ENCODE measurements around the gene GPR142.

- TF ChIP-seq REST (IDR thresholded peaks at IDR 0.05) (no peak), CTCF (IDR thresholded peaks at IDR 0.05; ENCODE audit: low read depth, low read length, missing input control) (no peak), JUND (IDR thresholded peaks at IDR 0.05) (no peak), EGR1 (IDR thresholded peaks at IDR 0.05; ENCODE audit: low read depth in 2 of 2) (no peak), MAX (IDR thresholded peaks at IDR 0.05) (no peak), NR2F2 (IDR thresholded peaks at IDR 0.05) (no peak), SP1 (IDR thresholded peaks at IDR 0.05) (no peak), ZBTB33 (IDR thresholded peaks at IDR 0.05) (no peak), FOXA1 (IDR thresholded peaks at IDR 0.05) (no peak)
- TF ChIP-seq, protein P1, sequence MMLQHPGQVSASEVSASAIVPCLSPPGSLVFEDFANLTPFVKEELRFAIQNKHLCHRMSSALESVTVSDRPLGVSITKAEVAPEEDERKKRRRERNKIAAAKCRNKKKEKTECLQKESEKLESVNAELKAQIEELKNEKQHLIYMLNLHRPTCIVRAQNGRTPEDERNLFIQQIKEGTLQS (IDR thresholded peaks at IDR 0.05): no peak
These were observed 13.9 kb downstream of the GPR142 start for GRCh38 chr17:74380959-74381808.

All from liver (tissue), 3 donors.